Activated CD4-positive, alpha-beta T cell treated with anti-CD3 and anti-CD28 coated beads for 24 hours (primary cell): ENCODE measurements around the gene PKNOX2.

Experiments used
- DNase-seq, 2 donors: peaks; one replicate each; pipeline ENCODE4 v3.0.0-alpha.2; 2020; ENCODE audit warnings: low read depth in 2 of 2

PKNOX2 gene

GRCh38 chr11:125173027-125173426 lies 8.5 kb downstream of the PKNOX2 start:
- DNase-seq, result no peak

GRCh38 chr11:125173556-125173955 lies 9.0 kb downstream of the PKNOX2 start:
- DNase-seq, result no peak

DNA sequence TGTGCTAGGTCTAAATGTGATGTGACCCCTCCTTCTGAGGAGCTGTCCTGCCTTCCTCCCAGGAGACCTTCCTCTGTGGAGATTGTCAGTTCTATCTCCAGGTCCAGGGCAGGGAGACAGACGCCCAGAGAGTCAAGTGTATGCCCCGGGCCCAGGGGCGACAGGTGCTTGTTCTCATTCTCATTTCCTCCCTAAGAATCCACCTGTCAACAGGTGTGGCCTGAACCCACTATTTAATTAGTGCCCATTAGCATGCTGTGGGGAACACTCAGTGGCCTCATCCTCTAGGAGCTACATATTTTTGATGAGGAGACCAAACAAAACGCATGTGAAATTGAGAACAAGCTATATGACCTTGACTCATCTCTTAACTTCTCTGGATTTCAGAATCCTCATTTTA lies 9.5 kb downstream of the PKNOX2 start:
- DNase-seq, result no peak

DNA sequence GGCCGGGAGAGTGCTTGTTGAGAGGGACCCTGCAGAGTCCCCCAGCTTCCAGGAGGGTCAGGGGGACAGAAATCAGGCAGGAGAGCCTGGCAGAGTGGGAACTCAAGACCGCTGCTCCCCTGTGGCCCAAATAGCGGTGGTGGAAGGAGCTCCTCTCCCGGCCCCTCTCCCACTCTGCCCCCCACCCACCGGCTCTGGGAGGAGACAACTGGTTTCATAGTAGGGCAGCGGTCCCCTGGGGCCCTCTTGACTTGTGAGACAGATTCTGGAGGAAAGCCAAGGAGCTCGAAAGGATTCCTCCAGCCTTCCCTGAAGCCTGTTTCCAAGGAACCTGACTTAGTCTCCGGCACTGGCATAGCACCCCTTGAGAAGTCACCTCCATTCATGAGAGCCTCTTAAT lies 10.1 kb downstream of the PKNOX2 start:
- DNase-seq, result no peak

GRCh38 chr11:125175166-125175565 lies 10.6 kb downstream of the PKNOX2 start:
- no peak for DNase-seq

GRCh38 chr11:125175896-125176575 lies 11.5 kb downstream of the PKNOX2 start:
- no peak for DNase-seq

DNA sequence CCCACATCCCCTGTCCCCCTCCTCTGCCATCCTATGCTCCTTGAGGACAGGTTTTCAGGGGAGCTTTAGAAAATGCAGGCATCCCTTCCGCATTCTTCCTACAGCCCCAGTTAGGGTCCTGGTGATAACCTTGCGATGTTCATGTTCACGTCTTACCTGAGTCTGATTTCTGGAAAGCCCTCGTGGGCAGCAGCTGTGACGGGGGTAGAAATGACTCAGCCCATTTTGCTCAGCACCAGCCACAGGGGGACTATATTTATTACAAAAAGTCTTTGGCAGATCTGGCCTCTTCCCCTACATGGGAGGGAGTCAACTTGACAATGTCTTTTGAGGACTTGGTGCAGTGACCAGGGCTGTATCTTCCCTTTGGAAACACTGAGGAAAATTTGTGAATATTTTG lies 12.3 kb downstream of the PKNOX2 start:
- no peak for DNase-seq

DNA sequence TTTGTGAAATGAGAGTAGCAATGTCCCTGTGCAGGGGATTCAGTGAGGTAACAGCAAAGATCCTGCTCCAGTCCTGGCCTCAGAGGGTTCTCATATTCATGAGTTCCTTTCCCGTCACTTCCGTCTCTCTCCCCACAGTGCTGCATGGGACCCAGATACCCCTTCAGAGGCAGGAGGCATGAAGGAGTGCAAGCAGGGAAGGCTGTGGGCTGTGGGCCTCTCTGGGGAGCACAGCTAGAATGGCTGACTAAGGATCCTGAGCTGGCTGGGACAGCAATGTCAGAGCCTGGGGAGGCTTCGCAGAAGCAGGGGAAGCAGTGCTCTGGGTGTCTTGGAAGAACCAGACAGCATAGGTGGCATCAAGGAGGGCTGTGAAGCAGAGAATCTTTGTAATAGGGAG lies 13.0 kb downstream of the PKNOX2 start:
- no peak for DNase-seq

DNA sequence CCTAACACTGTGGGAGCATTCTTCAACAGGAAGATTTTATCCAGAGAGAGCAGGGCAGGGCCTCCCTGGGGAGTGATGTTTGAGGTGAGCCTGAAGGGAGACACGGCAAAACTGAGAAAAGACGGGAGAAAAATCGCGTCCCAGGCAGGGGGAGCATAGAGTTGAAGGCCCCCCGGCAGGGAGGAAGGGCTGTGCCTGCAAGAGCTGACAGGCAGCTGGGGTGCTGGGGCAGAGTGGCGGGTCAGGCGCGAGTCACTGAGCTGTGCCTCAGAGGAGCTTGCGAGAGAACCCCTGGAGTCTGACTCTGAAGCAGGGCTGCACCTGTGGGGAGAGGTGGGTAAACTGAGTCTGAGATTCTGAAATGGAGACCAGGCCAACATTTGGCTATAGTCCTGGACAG lies 14.8 kb downstream of the PKNOX2 start:
- DNase-seq, result no peak

DNA sequence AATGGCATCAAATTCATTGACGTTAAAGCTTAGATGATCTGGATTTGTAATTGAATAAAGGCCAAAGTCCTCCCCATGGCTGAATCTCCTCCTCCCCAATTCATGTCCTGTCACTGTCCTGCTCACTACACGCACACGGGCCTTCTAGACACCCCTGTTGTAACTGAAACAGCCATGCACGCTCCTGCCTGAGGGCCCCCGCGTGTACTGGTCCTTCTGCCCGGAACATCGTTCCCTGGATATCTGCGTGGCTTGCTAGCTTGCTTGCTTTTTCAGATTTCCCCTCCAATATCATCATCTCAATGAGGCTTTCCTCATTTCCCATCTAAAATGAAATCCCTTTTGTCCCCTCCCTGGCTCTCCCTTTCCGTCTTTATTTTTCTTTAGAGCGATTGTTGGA lies 15.3 kb downstream of the PKNOX2 start:
- DNase-seq, result no peak

GRCh38 chr11:125180413-125181305 lies 16.1 kb downstream of the PKNOX2 start:
- DNase-seq, result no peak

GRCh38 chr11:125182573-125182972 lies 18.0 kb downstream of the PKNOX2 start:
- no peak for DNase-seq

GRCh38 chr11:125183641-125184040 lies 19.1 kb downstream of the PKNOX2 start:
- no peak for DNase-seq

DNA sequence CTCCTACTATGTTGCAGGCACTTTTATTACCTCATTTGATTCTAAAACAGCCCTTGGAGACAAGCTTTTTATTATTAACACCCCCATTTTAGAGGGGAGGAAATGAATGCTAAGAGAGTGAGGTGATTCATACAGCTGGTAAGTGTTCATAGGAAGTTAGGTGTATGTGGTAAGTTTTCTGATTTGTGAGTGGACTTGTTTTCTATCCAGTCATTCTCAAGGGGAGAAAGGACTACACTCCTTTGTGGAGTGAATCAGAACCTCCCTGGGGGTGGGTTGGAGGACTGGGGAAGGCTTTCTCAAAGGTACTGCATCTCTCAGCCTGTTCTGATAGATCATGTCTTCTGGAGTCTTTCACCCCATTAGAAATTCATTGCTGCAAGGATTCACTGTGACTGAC lies 23.5 kb downstream of the PKNOX2 start:
- DNase-seq, result no peak

GRCh38 chr11:125190566-125190965 lies 26.0 kb downstream of the PKNOX2 start:
- DNase-seq, result no peak

DNA sequence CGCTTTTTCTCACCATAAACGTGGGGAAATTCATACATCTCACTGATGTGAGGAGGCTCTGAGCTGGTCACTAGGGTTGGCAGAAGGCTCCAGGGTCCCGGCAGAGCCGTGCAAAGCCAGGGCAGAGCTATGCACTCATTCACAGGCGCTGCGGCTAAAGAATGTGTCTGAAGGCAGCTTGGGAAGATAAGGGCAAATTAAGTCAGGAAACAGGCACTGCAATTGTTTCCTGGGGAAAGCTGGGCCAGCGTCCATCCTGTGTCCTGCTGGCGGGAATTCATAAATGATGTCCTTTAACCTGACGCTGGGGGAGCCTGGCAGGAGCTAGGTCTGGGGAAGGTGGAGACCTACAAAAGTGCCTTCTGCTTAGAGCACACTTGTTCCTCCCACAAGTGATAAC lies 27.6 kb downstream of the PKNOX2 start:
- no peak for DNase-seq

- no peak for DNase-seq
These were observed 28.3 kb downstream of the PKNOX2 start for GRCh38 chr11:125192717-125193415.

DNA sequence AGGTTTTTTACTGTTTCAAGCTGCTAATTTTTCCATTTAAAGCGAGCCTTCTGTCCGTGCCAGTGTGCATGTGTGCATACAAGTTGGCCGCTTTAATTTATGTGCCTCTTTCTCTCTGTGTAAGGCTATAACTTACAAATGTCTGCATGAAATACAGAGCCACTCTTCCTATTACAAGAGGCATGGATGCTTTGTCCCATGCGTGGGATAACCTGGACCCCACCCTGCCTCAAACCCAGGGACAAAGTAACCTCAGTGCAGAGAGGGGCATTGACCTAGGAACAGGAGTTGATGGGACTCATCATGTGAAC lies 28.8 kb downstream of the PKNOX2 start:
- DNase-seq, result no peak

- no peak for DNase-seq
These were observed 29.3 kb downstream of the PKNOX2 start for GRCh38 chr11:125193841-125194240.

GRCh38 chr11:125199915-125200314 lies 35.4 kb downstream of the PKNOX2 start:
- DNase-seq, result no peak

DNA sequence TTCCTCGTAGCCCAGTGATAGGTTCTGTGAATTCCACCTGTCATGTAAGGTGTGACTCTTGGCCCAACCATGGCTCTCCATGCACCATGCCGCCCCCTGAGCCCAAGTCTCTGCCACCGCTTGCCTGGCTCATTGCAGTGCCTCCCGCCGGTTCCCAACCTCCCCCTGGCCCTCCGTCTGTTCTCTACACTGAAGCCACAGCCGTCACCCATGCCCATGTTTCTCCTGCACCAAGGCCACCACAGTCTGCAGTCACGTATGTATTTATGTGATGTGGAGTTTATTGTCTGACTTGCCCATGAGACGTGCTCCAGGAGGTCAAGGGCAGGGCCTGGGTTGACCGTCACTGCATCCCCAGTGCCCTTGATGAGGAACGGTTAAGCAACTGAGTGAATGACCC lies 35.9 kb downstream of the PKNOX2 start:
- no peak for DNase-seq

- no peak for DNase-seq
These were observed 37.1 kb downstream of the PKNOX2 start for GRCh38 chr11:125201525-125202141.
